ENCODE data around the gene LRRN4. TPM values are rescaled to one million over a fixed set of nuclear protein-coding genes. Genes with fewer than 3 reads are reported as not detected.

LRRN4 gene
- total and polyA plus RNA-seq, 7 donors = 0.03 to 0.10 (median 0.09) TPM; not detected in 4

GRCh38 chr20:6017467-6017866 is 36.4 kb downstream of the LRRN4 start:
- H3K4me3 ChIP-seq = no peak overlapping the region
- H3K9me3 ChIP-seq = no peaks in the 10 kb centered on the region
- intact Hi-C loops (cut with DNase I) = no loop called here
- no peak overlapping the region for H3K27ac ChIP-seq
- H3K27me3 ChIP-seq (ENCODE audit: insufficient read depth in 3 of 3, low read length in 2 of 3) = no peaks in the 10 kb centered on the region
- peaks cover 3 to 57% of the 10 kb centered on the region in 2 donors for H3K36me3 ChIP-seq (ENCODE audit: insufficient read depth in 1 of 2, low read depth in 1 of 2)
- DNase-seq = no peak
- no peak for TF ChIP-seq CTCF (IDR thresholded peaks at IDR 0.05)
- H3K4me1 ChIP-seq = no peaks in the 10 kb centered on the region
- ATAC-seq = no peak

- no peak overlapping the region for H3K27ac ChIP-seq
- 82 to 88% (median 83%) methylated on average over 4 of the region's 4 CpGs for WGBS, 3 donors
- no peak for TF ChIP-seq CTCF (IDR thresholded peaks at IDR 0.05)
- H3K9me3 ChIP-seq = no peaks in the 10 kb centered on the region
- no peaks in the 10 kb centered on the region for H3K4me1 ChIP-seq
- ATAC-seq (no peak), DNase-seq (no peak)
- H3K27me3 ChIP-seq (ENCODE audit: insufficient read depth in 3 of 3, low read length in 2 of 3) = no peaks in the 10 kb centered on the region
- intact Hi-C loops (cut with DNase I) = no loop called here
- H3K36me3 ChIP-seq (ENCODE audit: insufficient read depth in 1 of 2, low read depth in 1 of 2) = peaks cover 3 to 75% of the 10 kb centered on the region in 2 donors
- H3K4me3 ChIP-seq = no peak overlapping the region
Measured at GRCh38 chr20:6014957-6015356, 38.9 kb downstream of the LRRN4 start.

- no peak for DNase-seq
- intact Hi-C loops (cut with DNase I) = no loop called here
- peaks cover 5 to 81% of the 10 kb centered on the region in 2 donors for H3K36me3 ChIP-seq (ENCODE audit: insufficient read depth in 1 of 2, low read depth in 1 of 2)
Measured at GRCh38 chr20:6014017-6014416, 39.8 kb downstream of the LRRN4 start.

GRCh38 chr20:6012179-6012578 is 41.7 kb downstream of the LRRN4 start:
- Histone ChIP-seq H3K4me1 (peaks cover 6% of the 10 kb centered on the region), H3K4me3 (no peak overlapping the region), H3K36me3 (ENCODE audit: insufficient read depth in 1 of 2, low read depth in 1 of 2) (peaks cover 5 to 75% of the 10 kb centered on the region in 2 donors), H3K9me3 (no peaks in the 10 kb centered on the region), H3K27me3 (ENCODE audit: insufficient read depth in 3 of 3, low read length in 2 of 3) (no peaks in the 10 kb centered on the region), H3K27ac (no peak overlapping the region)
- DNase-seq = no peak
- intact Hi-C loops (cut with DNase I) = no loop called here
- 57 to 70% (median 62%) methylated on average over 5 of the region's 5 CpGs for WGBS, 3 donors
- no peak for ATAC-seq
- no peak for TF ChIP-seq CTCF (IDR thresholded peaks at IDR 0.05)

More at GRCh38 chr20:6014017-6014416, 39.8 kb downstream of the LRRN4 start:
- no peak for ATAC-seq
- WGBS, 3 donors = 81 to 84% (median 84%) methylated on average over 3 of the region's 3 CpGs
- no peaks in the 10 kb centered on the region for H3K27me3 ChIP-seq (ENCODE audit: insufficient read depth in 3 of 3, low read length in 2 of 3)
- no peaks in the 10 kb centered on the region for H3K9me3 ChIP-seq
- H3K4me1 ChIP-seq = no peaks in the 10 kb centered on the region
- TF ChIP-seq CTCF (IDR thresholded peaks at IDR 0.05) = no peak
- H3K27ac ChIP-seq = no peak overlapping the region
- H3K4me3 ChIP-seq = no peak overlapping the region

- intact Hi-C loops (cut with DNase I) = no loop called here
- ATAC-seq = peak; percentile 66 to 82 (median 74)
- H3K27me3 ChIP-seq (ENCODE audit: insufficient read depth in 3 of 3, low read length in 2 of 3) = no peaks in the 10 kb centered on the region
Measured at GRCh38 chr20:6008254-6008653, 45.6 kb downstream of the LRRN4 start.

More at GRCh38 chr20:6008254-6008653, 45.6 kb downstream of the LRRN4 start:
- H3K36me3 ChIP-seq (ENCODE audit: insufficient read depth in 1 of 2, low read depth in 1 of 2) = peaks cover 5 to 38% of the 10 kb centered on the region in 2 donors
- no peaks in the 10 kb centered on the region for H3K9me3 ChIP-seq
- peak; percentile 60 to 78 for DNase-seq
- H3K4me3 ChIP-seq = peak overlapping the region; percentile 96
- no peak for TF ChIP-seq CTCF (IDR thresholded peaks at IDR 0.05)
- peak overlapping the region; percentile 96 for H3K27ac ChIP-seq
- peaks cover 10% of the 10 kb centered on the region for H3K4me1 ChIP-seq
- WGBS, 3 donors = 19 to 24% (median 20%) methylated on average over 5 of the region's 5 CpGs
